HCT116 (cell line): ENCODE measurements around the gene UNC45A.

Source experiments
- EZH2 ChIP-seq: fragments of 200-600 bp; sonication (generic); IDR thresholded peaks from 2 replicates; pipeline ENCODE4 v1.6.1; 2017; ENCODE audit warnings: antibody characterized with exemption, mixed run types
- ZFX ChIP-seq: fragments of 450-650 bp; IDR thresholded peaks from 2 replicates; pipeline ENCODE4 v1.6.1; 2017

DNA sequence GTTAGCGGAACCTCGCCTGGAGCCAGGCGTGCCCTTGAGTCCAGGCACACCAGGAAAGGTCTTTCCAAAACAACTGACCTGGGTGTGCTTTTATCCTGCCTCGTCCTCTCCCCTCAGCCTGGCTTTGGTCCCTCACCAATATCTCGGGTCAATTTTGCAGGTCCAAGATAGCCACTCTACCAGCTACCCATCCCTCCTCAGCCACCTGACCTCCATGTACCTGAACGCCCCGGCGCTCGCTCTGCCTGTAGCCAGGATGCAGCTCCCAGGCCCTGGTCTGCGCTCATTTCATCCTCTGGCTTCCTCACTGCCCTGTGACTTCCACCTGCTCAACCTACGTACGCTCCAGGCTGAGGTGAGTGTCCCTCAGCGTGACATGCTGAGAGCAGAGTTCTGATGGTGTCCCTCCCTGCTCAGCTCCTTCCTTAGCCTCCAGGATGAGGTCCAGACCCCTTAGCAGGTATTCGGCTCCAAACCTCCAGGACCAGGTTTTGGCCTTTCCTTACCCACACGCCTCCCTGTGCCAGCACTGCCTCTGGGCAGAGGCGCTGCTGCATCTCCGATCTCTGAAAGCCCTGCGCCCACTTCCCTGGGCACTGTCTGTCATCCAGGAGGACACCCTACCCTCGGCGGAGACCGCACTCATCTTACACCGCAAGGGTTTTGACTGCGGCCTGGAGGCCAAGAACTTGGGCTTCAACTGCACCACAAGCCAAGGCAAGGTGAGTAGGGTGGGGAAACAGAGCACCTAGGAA, 16.9 kb upstream of the UNC45A start:
- no peak for TF ChIP-seq EZH2
- no peak for TF ChIP-seq ZFX
